Measurements from ENCODE around the gene EFNA3. TPM values are rescaled to one million over a fixed set of nuclear protein-coding genes. Genes with fewer than 3 reads are reported as not detected.

EFNA3 gene
- total RNA-seq, 1 experiment from 2014 or later = 12.5 TPM

- peak; percentile 48; the same call in 1 of the 2 replicates for TF ChIP-seq CREM (CRISPR knock-in tag; IDR thresholded peaks at IDR 0.05)
- peak; percentile 73 for TF ChIP-seq FOXP4 (CRISPR knock-in tag; IDR thresholded peaks at IDR 0.05)
- TF ChIP-seq E2F1 (CRISPR knock-in tag; IDR thresholded peaks at IDR 0.05) = no peak
- TF ChIP-seq FOXJ3 (CRISPR knock-in tag; IDR thresholded peaks at IDR 0.05; ENCODE audit: borderline replicate concordance) = 0 out of 2 replicates have a peak, but pooled peaks have one; percentile 33
- no peak; the same call in 1 of the 2 replicates for TF ChIP-seq USF2 (CRISPR knock-in tag; IDR thresholded peaks at IDR 0.05)
- peak; percentile 92 for TF ChIP-seq MAX (CRISPR knock-in tag; IDR thresholded peaks at IDR 0.05)
- peak; percentile 73; the same call in 1 of the 2 replicates for TF ChIP-seq USF1 (CRISPR knock-in tag; IDR thresholded peaks at IDR 0.05)
- TF ChIP-seq ZBTB43 (CRISPR knock-in tag; IDR thresholded peaks at IDR 0.05) = peak; percentile 89
- TF ChIP-seq CREB1 (CRISPR knock-in tag; IDR thresholded peaks at IDR 0.05) = no peak
- TF ChIP-seq GABPB1 (CRISPR knock-in tag; IDR thresholded peaks at IDR 0.05) = peak; percentile 85
- peak; percentile 65 for TF ChIP-seq FOXK1 (CRISPR knock-in tag; IDR thresholded peaks at IDR 0.05)
- 0 out of 2 replicates have a peak, but pooled peaks have one; percentile 64 for TF ChIP-seq IRF1 (CRISPR knock-in tag; IDR thresholded peaks at IDR 0.05)
- no peak for TF ChIP-seq ATF6 (CRISPR knock-in tag; IDR thresholded peaks at IDR 0.05)
- TF ChIP-seq ZNF138 (CRISPR knock-in tag; conservative IDR thresholded peaks at IDR 0.05) = peak; percentile 83; the same call in 1 of the 2 replicates
- 0 out of 2 replicates have a peak, but pooled peaks have one; percentile 36 for TF ChIP-seq ZNF317 (CRISPR knock-in tag; IDR thresholded peaks at IDR 0.05; ENCODE audit: borderline replicate concordance, low read depth)
- 0 out of 2 replicates have a peak, but pooled peaks have one; percentile 55 for TF ChIP-seq ZNF219 (CRISPR knock-in tag; IDR thresholded peaks at IDR 0.05; ENCODE audit: borderline replicate concordance)
- TF ChIP-seq ELF4 (CRISPR knock-in tag; IDR thresholded peaks at IDR 0.05; ENCODE audit: low read depth) = peak; percentile 84; the same call in 1 of the 2 replicates
- TF ChIP-seq JAZF1 (CRISPR knock-in tag; IDR thresholded peaks at IDR 0.05) = no peak
Observed at GRCh38 chr1:155125946-155126555, 47.4 kb downstream of the EFNA3 start (continued).
